Sigmoid colon (tissue), 4 donors: ENCODE data around the gene NFIB.

Experiments used
- CTCF ChIP-seq, 4 experiments: fragments of 450-650 bp in 3 of 4; fragments of 200-600 bp in 1 of 4; IDR thresholded peaks; one replicate each; pipeline ENCODE4 v1.5.1; 2016 to 2019; ENCODE audit warnings: antibody characterized with exemption in 4 of 4, mild to moderate bottlenecking in 3 of 4, moderate library complexity in 2 of 4
- EP300 ChIP-seq, 4 donors: sonication (generic); formaldehyde crosslinking; IDR thresholded peaks; one replicate each; pipeline ENCODE4 v1.6.1; 2017; ENCODE audit warnings: antibody characterized with exemption in 4 of 4
- POLR2AphosphoS5 ChIP-seq, 4 donors: sonication (generic); formaldehyde crosslinking; IDR thresholded peaks; one replicate each; pipeline ENCODE4 v1.6.1; 2017; ENCODE audit warnings: antibody characterized with exemption in 4 of 4

GRCh38 chr9:14180960-14181537 lies 132.9 kb downstream of the NFIB start:
- TF ChIP-seq CTCF (IDR thresholded peaks at IDR 0.05) (no peak), POLR2AphosphoS5 (IDR thresholded peaks at IDR 0.05) (no peak), EP300 (IDR thresholded peaks at IDR 0.05) (no peak)
